Bronchial epithelial cell (primary cell): Measurements from ENCODE around the gene MAB21L1. TPM values are rescaled to one million over a fixed set of nuclear protein-coding genes. Genes with fewer than 3 reads are reported as not detected.

Experiments used
- DNase-seq: peaks from one replicate; pipeline ENCODE4 v3.0.0-alpha.2; 2010; ENCODE audit warnings: low read depth
- FAIRE-seq: peaks from 2 replicates; lab custom pipeline; 2011; peaks lifted over from hg19 to GRCh38; lab: Jason Lieb, UNC
- H3K27me3 ChIP-seq: 2 replicates; pipeline ENCODE4 v1.5.1; 2011; ENCODE audit warnings: low read length; ENCODE audit not compliant: control insufficient read depth, insufficient read depth
- H3K36me3 ChIP-seq: 2 replicates; pipeline ENCODE4 v1.5.1; 2011; ENCODE audit warnings: low read length; ENCODE audit not compliant: control insufficient read depth, insufficient read depth
- H3K4me3 ChIP-seq: 2 replicates; pipeline ENCODE4 v1.5.1; 2011; ENCODE audit warnings: mild to moderate bottlenecking, low read depth, low read length, control low read depth
- CTCF ChIP-seq: IDR thresholded peaks from 2 replicates; pipeline ENCODE4 v1.5.1; 2011; ENCODE audit warnings: mild to moderate bottlenecking, moderate library complexity, low read length, control low read depth, inconsistent platforms; ENCODE audit not compliant: insufficient read depth, severe bottlenecking
- total RNA-seq: library from RNA; depleted of rRNA; stranded (reverse); fragments of >200 nt; gene quantifications from 2 replicates; pipeline ENCODE4 v1.2.1, GENCODE V29; 2014

The MAB21L1 gene
- total RNA-seq, 1 donor from 2014 or later = not detected

- FAIRE-seq = no peak
Observed at GRCh38 chr13:35498231-35498630, 21.7 kb upstream of the MAB21L1 start.

GRCh38 chr13:35496761-35497386, 20.4 kb upstream of the MAB21L1 start:
- H3K4me3 ChIP-seq = no peak overlapping the region
- H3K27me3 ChIP-seq = no peaks in the 10 kb centered on the region
- no peaks in the 10 kb centered on the region for H3K36me3 ChIP-seq
- DNase-seq = no peak
- TF ChIP-seq CTCF = no peak
- FAIRE-seq = no peak

More at GRCh38 chr13:35498231-35498630, 21.7 kb upstream of the MAB21L1 start:
- TF ChIP-seq CTCF = no peak
- H3K36me3 ChIP-seq = no peaks in the 10 kb centered on the region
- DNase-seq = peak; percentile 13
- no peaks in the 10 kb centered on the region for H3K27me3 ChIP-seq
- no peak overlapping the region for H3K4me3 ChIP-seq

GRCh38 chr13:35496006-35496405, 19.5 kb upstream of the MAB21L1 start:
- DNase-seq (no peak), FAIRE-seq (no peak)
- Histone ChIP-seq H3K27me3 (no peaks in the 10 kb centered on the region), H3K4me3 (no peak overlapping the region), H3K36me3 (no peaks in the 10 kb centered on the region)
- no peak for TF ChIP-seq CTCF

GRCh38 chr13:35489050-35489449, 12.6 kb upstream of the MAB21L1 start:
- DNase-seq (no peak), FAIRE-seq (no peak)
- TF ChIP-seq CTCF = no peak
- no peak overlapping the region for H3K4me3 ChIP-seq
- no peaks in the 10 kb centered on the region for H3K27me3 ChIP-seq
- H3K36me3 ChIP-seq = no peaks in the 10 kb centered on the region

- Histone ChIP-seq H3K36me3 (no peaks in the 10 kb centered on the region), H3K27me3 (no peaks in the 10 kb centered on the region), H3K4me3 (no peak overlapping the region)
- DNase-seq (no peak), FAIRE-seq (no peak)
- TF ChIP-seq CTCF = no peak
Observed at GRCh38 chr13:35485424-35485823, 8.9 kb upstream of the MAB21L1 start.

GRCh38 chr13:35484384-35484783, 7.9 kb upstream of the MAB21L1 start:
- no peak for DNase-seq
- no peaks in the 10 kb centered on the region for H3K27me3 ChIP-seq
- no peak overlapping the region for H3K4me3 ChIP-seq
- no peak for TF ChIP-seq CTCF
- FAIRE-seq = no peak
- no peaks in the 10 kb centered on the region for H3K36me3 ChIP-seq
